ENCODE data around the gene FTCDNL1. TPM values are rescaled to one million over a fixed set of nuclear protein-coding genes. Genes with fewer than 3 reads are reported as not detected.

The FTCDNL1 gene
- total RNA-seq, 1 donor, result 1.5 TPM

DNA sequence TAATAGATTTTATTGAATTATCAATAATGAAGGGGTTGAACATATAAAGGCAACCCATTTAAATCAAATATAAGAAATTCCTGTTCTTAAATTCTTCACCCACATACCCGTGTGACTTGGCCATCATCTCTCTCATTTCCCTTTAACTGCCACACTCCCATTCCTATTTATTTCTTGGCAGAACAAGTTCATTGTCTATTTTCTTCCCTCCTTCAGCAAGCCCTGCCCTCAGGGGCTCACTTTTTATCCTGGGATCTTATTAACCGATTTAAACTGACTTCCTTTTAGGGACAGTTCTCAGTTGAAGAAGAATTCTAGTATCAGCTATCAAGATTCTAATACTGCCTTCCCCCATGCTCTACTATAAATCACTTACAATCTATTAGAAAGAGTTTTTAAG lies 123.2 kb downstream of the FTCDNL1 start:
- no peak for DNase-seq (ENCODE audit: low read depth)
- no peak overlapping the region for H3K4me3 ChIP-seq (ENCODE audit: low read depth, low read length)
- TF ChIP-seq, protein P1, sequence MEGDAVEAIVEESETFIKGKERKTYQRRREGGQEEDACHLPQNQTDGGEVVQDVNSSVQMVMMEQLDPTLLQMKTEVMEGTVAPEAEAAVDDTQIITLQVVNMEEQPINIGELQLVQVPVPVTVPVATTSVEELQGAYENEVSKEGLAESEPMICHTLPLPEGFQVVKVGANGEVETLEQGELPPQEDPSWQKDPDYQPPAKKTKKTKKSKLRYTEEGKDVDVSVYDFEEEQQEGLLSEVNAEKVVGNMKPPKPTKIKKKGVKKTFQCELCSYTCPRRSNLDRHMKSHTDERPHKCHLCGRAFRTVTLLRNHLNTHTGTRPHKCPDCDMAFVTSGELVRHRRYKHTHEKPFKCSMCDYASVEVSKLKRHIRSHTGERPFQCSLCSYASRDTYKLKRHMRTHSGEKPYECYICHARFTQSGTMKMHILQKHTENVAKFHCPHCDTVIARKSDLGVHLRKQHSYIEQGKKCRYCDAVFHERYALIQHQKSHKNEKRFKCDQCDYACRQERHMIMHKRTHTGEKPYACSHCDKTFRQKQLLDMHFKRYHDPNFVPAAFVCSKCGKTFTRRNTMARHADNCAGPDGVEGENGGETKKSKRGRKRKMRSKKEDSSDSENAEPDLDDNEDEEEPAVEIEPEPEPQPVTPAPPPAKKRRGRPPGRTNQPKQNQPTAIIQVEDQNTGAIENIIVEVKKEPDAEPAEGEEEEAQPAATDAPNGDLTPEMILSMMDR (IDR thresholded peaks at IDR 0.05; ENCODE audit: insufficient read depth, low read length), result no peak

DNA sequence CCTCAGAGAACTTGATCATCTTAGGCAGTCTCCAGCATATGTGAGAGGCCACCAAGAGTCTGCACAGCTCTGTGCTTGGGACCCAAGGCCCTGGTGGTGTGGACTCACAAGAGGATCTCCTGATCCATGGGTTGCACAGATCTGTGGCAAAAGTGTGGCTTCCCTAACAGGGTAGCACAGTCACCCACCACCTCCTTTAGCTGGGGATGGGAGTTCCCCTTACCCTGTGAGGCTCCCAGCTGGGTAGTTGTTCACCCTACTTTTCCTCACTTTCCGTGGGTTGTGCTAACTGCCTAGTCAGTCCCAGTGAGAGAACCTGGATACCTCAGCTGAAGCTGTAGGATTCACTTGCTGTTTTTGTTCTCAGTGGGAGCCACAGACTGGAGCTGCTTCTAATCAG lies 123.7 kb downstream of the FTCDNL1 start:
- no peak overlapping the region for H3K4me3 ChIP-seq (ENCODE audit: low read depth, low read length)
- DNase-seq (ENCODE audit: low read depth), result no peak
- TF ChIP-seq, protein P1 (IDR thresholded peaks at IDR 0.05; ENCODE audit: insufficient read depth, low read length), result no peak

DNA sequence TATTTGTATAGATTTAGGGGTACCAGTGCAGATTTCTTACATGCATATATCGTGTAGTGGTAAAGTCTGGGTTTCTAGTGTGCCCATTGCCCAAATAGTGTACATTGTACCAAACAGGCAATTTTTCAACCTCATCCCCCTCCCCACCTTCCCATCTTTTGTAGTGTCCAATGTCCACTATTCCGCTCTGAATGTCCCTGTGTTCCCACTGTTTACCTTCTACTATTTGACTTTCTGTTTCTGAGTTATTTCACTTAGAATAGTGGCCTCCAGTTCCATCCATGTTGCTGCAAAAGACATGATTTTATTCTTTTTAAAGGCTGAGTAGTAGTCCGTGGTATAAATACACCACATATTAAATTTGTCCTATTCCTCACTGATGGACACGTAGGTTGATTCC lies 132.9 kb downstream of the FTCDNL1 start:
- DNase-seq (ENCODE audit: low read depth), result no peak
- TF ChIP-seq, protein P1 (IDR thresholded peaks at IDR 0.05; ENCODE audit: insufficient read depth, low read length), result no peak
- no peak overlapping the region for H3K4me3 ChIP-seq (ENCODE audit: low read depth, low read length)

DNA sequence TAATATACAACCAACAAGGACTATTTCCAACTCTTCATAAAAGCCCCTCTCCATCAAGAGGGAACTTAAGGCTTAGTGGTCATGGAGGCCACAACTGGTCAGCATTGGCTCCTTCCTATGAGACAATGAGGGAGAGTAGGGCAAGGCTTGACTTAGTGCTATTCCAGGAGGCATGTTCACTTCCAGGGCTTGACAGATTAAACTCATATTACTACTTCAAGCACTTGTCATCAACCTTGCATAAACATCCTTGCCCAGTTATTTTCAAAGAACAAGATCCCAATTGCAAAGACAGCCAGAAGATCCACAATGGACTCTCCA lies 133.4 kb downstream of the FTCDNL1 start:
- H3K4me3 ChIP-seq (ENCODE audit: low read depth, low read length), result no peak overlapping the region
- DNase-seq (ENCODE audit: low read depth), result no peak
- TF ChIP-seq, protein P1 (IDR thresholded peaks at IDR 0.05; ENCODE audit: insufficient read depth, low read length), result no peak

DNA sequence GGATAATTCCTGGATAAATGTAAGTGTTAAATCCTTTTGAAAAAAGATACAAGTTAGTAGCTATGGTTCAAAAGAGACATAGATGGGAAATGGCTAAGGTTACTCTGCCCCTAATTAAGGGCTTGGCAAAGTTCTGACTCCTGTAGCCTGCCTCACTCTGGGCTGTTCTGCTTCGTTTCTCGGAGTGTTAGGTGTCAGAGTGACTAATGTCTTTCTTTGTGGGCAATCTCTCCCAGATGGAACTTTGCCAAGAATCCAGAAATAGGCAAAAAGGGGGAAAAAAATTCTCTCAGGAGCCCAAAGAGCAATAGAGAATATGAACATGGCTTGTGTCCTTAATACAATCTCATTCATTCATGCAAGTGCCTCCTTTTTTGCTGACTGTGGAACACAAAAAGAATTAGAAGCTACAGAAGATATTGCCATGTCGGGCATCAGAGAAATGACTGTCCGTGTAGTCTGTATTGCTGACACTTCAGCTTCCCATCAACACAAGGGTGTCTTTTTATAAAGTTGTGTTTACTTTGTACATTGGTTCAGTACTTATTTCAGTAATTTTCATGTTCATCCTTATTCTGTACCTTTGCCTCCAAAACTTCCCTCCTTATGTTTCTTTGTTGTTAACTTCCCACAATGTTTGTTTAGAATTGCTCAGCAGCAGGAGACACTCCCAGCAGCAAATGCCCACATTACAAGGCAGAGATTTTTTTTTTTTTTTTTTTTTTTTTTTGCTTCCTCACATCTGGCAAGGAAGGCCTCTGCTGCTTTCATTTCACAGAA lies 134.0 kb downstream of the FTCDNL1 start:
- TF ChIP-seq, protein P1 (IDR thresholded peaks at IDR 0.05; ENCODE audit: insufficient read depth, low read length), result no peak
- H3K4me3 ChIP-seq (ENCODE audit: low read depth, low read length), result no peak overlapping the region
- DNase-seq (ENCODE audit: low read depth), result no peak

DNA sequence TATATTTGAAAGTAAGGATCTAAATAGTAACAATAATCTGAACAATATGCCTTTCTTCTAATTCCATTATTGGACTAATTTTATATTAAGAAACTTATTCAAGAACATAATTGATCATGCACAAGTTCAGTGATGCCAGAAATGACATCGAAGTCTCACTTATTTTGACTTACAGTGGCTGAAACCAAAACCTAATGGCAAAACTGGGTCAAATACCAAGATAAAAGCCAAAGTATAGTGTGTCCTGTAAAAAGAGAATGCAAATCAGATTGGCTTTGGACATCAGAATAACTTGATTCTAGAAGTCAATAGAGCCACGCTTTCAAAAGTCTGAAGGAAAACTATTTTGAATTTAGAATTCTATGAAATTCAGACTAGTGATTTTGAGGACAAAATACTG lies 137.2 kb downstream of the FTCDNL1 start:
- no peak overlapping the region for H3K4me3 ChIP-seq (ENCODE audit: low read depth, low read length)
- TF ChIP-seq, protein P1 (IDR thresholded peaks at IDR 0.05; ENCODE audit: insufficient read depth, low read length), result no peak

GRCh38 chr2:199710551-199710950 lies 140.4 kb downstream of the FTCDNL1 start:
- no peak for DNase-seq (ENCODE audit: low read depth)
- TF ChIP-seq, protein P1 (IDR thresholded peaks at IDR 0.05; ENCODE audit: insufficient read depth, low read length), result no peak
- no peak overlapping the region for H3K4me3 ChIP-seq (ENCODE audit: low read depth, low read length)

More for the DNA sequence above, 137.2 kb downstream of the FTCDNL1 start:
- no peak for DNase-seq (ENCODE audit: low read depth)

Measured in fibroblast of the aortic adventitia (primary cell).